Left ventricle myocardium superior (tissue), 1 donor: ENCODE measurements around the gene DIP2B. TPM values are rescaled to one million over a fixed set of nuclear protein-coding genes. Genes with fewer than 3 reads are reported as not detected.

Source experiments
- ATAC-seq: fragments of 200-7000 bp; cut with Tn5 transposase; one replicate; pipeline ENCODE4 v1.9.1; 2020; ENCODE audit warnings: mild to moderate bottlenecking, moderate library complexity
- DNase-seq: peaks from one replicate; pipeline ENCODE4 v3.0.0-alpha.2; 2020
- intact Hi-C: fragments of 100-400 bp; cut with micrococcal nuclease; formaldehyde crosslinking; loops from one replicate; pipeline ENCODE4 v1.11.0; 2022
- total RNA-seq: library from RNA; stranded (reverse); fragmentation: NEBNext Ultra II Directional; extraction: Animal tissue kit (Norgen Biotek cat#: 25700); gene quantifications from one replicate; pipeline ENCODE4 v1.2.1, GENCODE V29; 2021
- donor health status: DM: no; HTN: yes; CAD: no; lungs with severe emphysema.

Gene DIP2B
- total RNA-seq, 1 donor from 2014 or later: 11.4 TPM

- ATAC-seq: peak; percentile 17
- no peak for DNase-seq
- intact Hi-C loops: no loop called here
These were observed 63.1 kb downstream of the DIP2B start for GRCh38 chr12:50567926-50568325.

GRCh38 chr12:50568338-50569091, 63.7 kb downstream of the DIP2B start:
- intact Hi-C loops: no loop called here
- DNase-seq: no peak
- peak; percentile 20 for ATAC-seq

GRCh38 chr12:50569321-50569720, 64.5 kb downstream of the DIP2B start:
- ATAC-seq (peak; percentile 67), DNase-seq (no peak)
- intact Hi-C loops: no loop called here

GRCh38 chr12:50569876-50570275, 65.1 kb downstream of the DIP2B start:
- ATAC-seq: no peak

GRCh38 chr12:50571786-50572185, 67.0 kb downstream of the DIP2B start:
- intact Hi-C loops: no loop called here
- DNase-seq: no peak
- ATAC-seq: no peak

More at GRCh38 chr12:50569876-50570275, 65.1 kb downstream of the DIP2B start:
- intact Hi-C loops: no loop called here
- DNase-seq: no peak

GRCh38 chr12:50572287-50572686, 67.5 kb downstream of the DIP2B start:
- DNase-seq (no peak), ATAC-seq (peak; percentile 65)
- intact Hi-C loops: no loop called here

GRCh38 chr12:50572760-50573159, 68.0 kb downstream of the DIP2B start:
- ATAC-seq: peak; percentile 54
- no peak for DNase-seq
- intact Hi-C loops: no loop called here

- DNase-seq (no peak), ATAC-seq (no peak)
- intact Hi-C loops: no loop called here
These were observed 68.5 kb downstream of the DIP2B start for GRCh38 chr12:50573271-50573670.

GRCh38 chr12:50574601-50575348, 70.0 kb downstream of the DIP2B start:
- DNase-seq (no peak), ATAC-seq (no peak)
- intact Hi-C loops: no loop called here

GRCh38 chr12:50579757-50580267, 75.0 kb downstream of the DIP2B start:
- ATAC-seq (peak; percentile 20), DNase-seq (no peak)
- intact Hi-C loops: no loop called here

GRCh38 chr12:50580436-50580835, 75.7 kb downstream of the DIP2B start:
- DNase-seq (no peak), ATAC-seq (peak; percentile 39)
- intact Hi-C loops: no loop called here

GRCh38 chr12:50581226-50582184, 76.7 kb downstream of the DIP2B start:
- no peak for DNase-seq
- ATAC-seq: peak; percentile 48
- intact Hi-C loops: no loop called here

- ATAC-seq (no peak), DNase-seq (no peak)
- intact Hi-C loops: no loop called here
These were observed 79.3 kb downstream of the DIP2B start for GRCh38 chr12:50584135-50584534.

- DNase-seq (no peak), ATAC-seq (no peak)
- intact Hi-C loops: no loop called here
These were observed 85.1 kb downstream of the DIP2B start for GRCh38 chr12:50589650-50590435.

GRCh38 chr12:50590869-50591268, 86.1 kb downstream of the DIP2B start:
- intact Hi-C loops: no loop called here
- DNase-seq: no peak
- ATAC-seq: no peak

- DNase-seq (no peak), ATAC-seq (no peak)
- intact Hi-C loops: no loop called here
These were observed 90.9 kb downstream of the DIP2B start for GRCh38 chr12:50595667-50596066.

- intact Hi-C loops: no loop called here
- no peak for DNase-seq
- peak; percentile 57 for ATAC-seq
These were observed 92.7 kb downstream of the DIP2B start for GRCh38 chr12:50597200-50598195.
